OCI-LY1 (cell line): ENCODE data around the gene GRAP2.

ENCODE experiments used
- EZH2 ChIP-seq: fragments of 200-600 bp; sonication (generic), shearing (Covaris generic); IDR thresholded peaks from 2 replicates; pipeline ENCODE4 v1.8.0; 2017; ENCODE audit warnings: borderline replicate concordance, mixed run types, mild to moderate bottlenecking, antibody characterized with exemption, low read length, moderate library complexity, mixed read lengths
- TF ChIP-seq, protein P1 (sequence below): fragments of 200-600 bp; sonication (generic), shearing (Covaris generic); IDR thresholded peaks from 2 replicates; pipeline ENCODE4 v1.5.1; 2017; ENCODE audit warnings: mild to moderate bottlenecking, antibody characterized with exemption, low read length, moderate library complexity, mixed read lengths

DNA sequence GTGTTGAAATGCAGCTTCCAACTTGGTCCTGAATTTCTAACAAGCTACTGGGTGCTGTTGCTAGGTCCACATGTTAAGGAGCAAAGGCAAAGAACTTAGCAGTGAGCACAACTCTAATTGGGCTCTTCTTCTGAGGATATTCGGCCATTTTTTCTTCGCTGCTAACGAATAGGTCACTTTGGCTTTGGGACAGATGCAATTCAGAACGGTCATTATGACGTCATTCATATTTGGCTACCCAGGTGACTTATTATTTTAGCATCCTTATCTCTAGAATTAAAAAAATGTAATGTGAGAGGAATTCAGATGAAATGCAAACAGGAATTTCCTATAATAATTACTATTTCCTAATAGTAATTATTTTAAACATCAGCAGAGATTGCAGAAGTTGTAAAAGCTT, 73.2 kb downstream of the GRAP2 start:
- TF ChIP-seq, protein P1, sequence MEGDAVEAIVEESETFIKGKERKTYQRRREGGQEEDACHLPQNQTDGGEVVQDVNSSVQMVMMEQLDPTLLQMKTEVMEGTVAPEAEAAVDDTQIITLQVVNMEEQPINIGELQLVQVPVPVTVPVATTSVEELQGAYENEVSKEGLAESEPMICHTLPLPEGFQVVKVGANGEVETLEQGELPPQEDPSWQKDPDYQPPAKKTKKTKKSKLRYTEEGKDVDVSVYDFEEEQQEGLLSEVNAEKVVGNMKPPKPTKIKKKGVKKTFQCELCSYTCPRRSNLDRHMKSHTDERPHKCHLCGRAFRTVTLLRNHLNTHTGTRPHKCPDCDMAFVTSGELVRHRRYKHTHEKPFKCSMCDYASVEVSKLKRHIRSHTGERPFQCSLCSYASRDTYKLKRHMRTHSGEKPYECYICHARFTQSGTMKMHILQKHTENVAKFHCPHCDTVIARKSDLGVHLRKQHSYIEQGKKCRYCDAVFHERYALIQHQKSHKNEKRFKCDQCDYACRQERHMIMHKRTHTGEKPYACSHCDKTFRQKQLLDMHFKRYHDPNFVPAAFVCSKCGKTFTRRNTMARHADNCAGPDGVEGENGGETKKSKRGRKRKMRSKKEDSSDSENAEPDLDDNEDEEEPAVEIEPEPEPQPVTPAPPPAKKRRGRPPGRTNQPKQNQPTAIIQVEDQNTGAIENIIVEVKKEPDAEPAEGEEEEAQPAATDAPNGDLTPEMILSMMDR: no peak
- no peak for TF ChIP-seq EZH2
